K562 (cell line): Measurements from ENCODE around the gene CABP7. TPM values are rescaled to one million over a fixed set of nuclear protein-coding genes. Genes with fewer than 3 reads are reported as not detected.
A peak's percentile ranks its signal among the peaks of the same experiment; 100 is the strongest.

Experiments
- ATAC-seq: fragments of 200-7000 bp; cut with Tn5 transposase; 3 replicates; pipeline ENCODE4 v1.9.1; 2020; ENCODE audit warnings: moderate library complexity
- BruUV-seq: library from RNA; stranded (reverse); fragments of 400-500 nt; replicated peaks from 2 replicates; lab custom pipeline; 2021; lab: Mats Ljungman, UMichigan
- CTCF ChIA-PET: fragments of 300-600 bp; formaldehyde crosslinking; extraction: SDS; loops from one replicate; lab custom pipeline; 2021; ENCODE audit warnings: low intra/inter-chr PET ratio; lab: Yijun Ruan, JAX
- POLR2A ChIA-PET: fragments of 300-600, 350-650 bp; sonication (Branson Sonifier 250); formaldehyde crosslinking; extraction: SDS; loops from one replicate; lab custom pipeline; 2021; ENCODE audit warnings: antibody characterized with exemption, inconsistent platforms; lab: Yijun Ruan, JAX
- DNase-seq, 4 experiments: peaks; one replicate each; pipeline versions ENCODE4 v3.0.0 to v3.0.0-alpha.2; 2011 to 2018; ENCODE audit warnings: low spot score in 3 of 4, mixed read lengths in 3 of 4; ENCODE audit errors: extremely low read depth in 1 of 4
- FAIRE-seq: peaks from 2 replicates; lab custom pipeline; 2011; peaks lifted over from hg19 to GRCh38; lab: Jason Lieb, UNC
- H2AFZ ChIP-seq: 2 replicates; pipeline ENCODE4 v1.6.0; 2011; ENCODE audit warnings: low read depth, low read length, control low read depth, inconsistent platforms
- H3K27ac ChIP-seq: fragments of 200-600 bp; 3 replicates; pipeline ENCODE4 v1.8.0; 2011; ENCODE audit warnings: low read depth, mild to moderate bottlenecking, control low read depth, inconsistent platforms, low read length, moderate library complexity, mixed read lengths; ENCODE audit errors: extremely low read depth
- H3K27me3 ChIP-seq, 2 experiments: fragments of 300-600 bp in 1 of 2; 2 replicates in 1 of 2; 3 replicates in 1 of 2; pipeline versions ENCODE4 v1.6.0 to v1.8.0; 2011; ENCODE audit warnings: inconsistent platforms in 2 of 2, low read length in 2 of 2, mild to moderate bottlenecking in 1 of 2, mixed read lengths in 1 of 2, moderate library complexity in 1 of 2; ENCODE audit not compliant: control insufficient read depth in 2 of 2, insufficient read depth in 2 of 2
- H3K36me3 ChIP-seq: fragments of 300-600 bp; 3 replicates; pipeline ENCODE4 v1.8.0; 2011; ENCODE audit warnings: mild to moderate bottlenecking, low read length, inconsistent platforms; ENCODE audit not compliant: control insufficient read depth, insufficient read depth
- H3K4me1 ChIP-seq, 2 experiments: fragments of 200-600 bp in 1 of 2; replicated peaks in 1 of 2; 2 replicates in 1 of 2; 3 replicates in 1 of 2; pipeline versions ENCODE4 v1.5.1 to v1.8.0; 2011; ENCODE audit warnings: inconsistent platforms in 2 of 2, low read length in 2 of 2, mild to moderate bottlenecking in 1 of 2, mixed read lengths in 1 of 2, moderate library complexity in 1 of 2; ENCODE audit not compliant: control insufficient read depth in 2 of 2, insufficient read depth in 2 of 2
- H3K4me2 ChIP-seq: 2 replicates; pipeline ENCODE4 v1.6.1; 2011; ENCODE audit warnings: low read length, control low read depth, inconsistent platforms, mixed read lengths; ENCODE audit not compliant: insufficient read depth
- H3K4me3 ChIP-seq: fragments of 200-600 bp; sonication (generic), shearing (Covaris generic); 2 replicates; pipeline ENCODE4 v1.5.1; 2016; ENCODE audit warnings: control low read depth, inconsistent platforms
- H3K79me2 ChIP-seq: fragments of 200-600 bp; 3 replicates; pipeline ENCODE4 v1.8.0; 2011; ENCODE audit warnings: low read length, inconsistent platforms; ENCODE audit not compliant: control insufficient read depth, insufficient read depth
- H3K9ac ChIP-seq, 2 experiments: 2 replicates each; pipeline versions ENCODE4 v1.6.0 to v1.6.1; 2011; ENCODE audit warnings: low read depth in 2 of 2, low read length in 2 of 2, control low read depth in 1 of 2, inconsistent platforms in 1 of 2, mild to moderate bottlenecking in 1 of 2, mixed read lengths in 1 of 2; ENCODE audit not compliant: insufficient read depth in 1 of 2
- H3K9me1 ChIP-seq: one replicate; pipeline ENCODE4 v1.6.0; 2011; ENCODE audit warnings: inconsistent platforms, mild to moderate bottlenecking, low read length, moderate library complexity; ENCODE audit not compliant: control insufficient read depth, insufficient read depth
- H3K9me3 ChIP-seq: replicated peaks from 2 replicates; pipeline ENCODE4 v1.5.1; 2011; ENCODE audit warnings: low read depth, low read length, inconsistent platforms; ENCODE audit not compliant: control insufficient read depth, insufficient read depth
- H4K20me1 ChIP-seq: replicated peaks from 2 replicates; pipeline ENCODE4 v1.6.1; 2011; ENCODE audit warnings: low read length, inconsistent platforms, mixed read lengths; ENCODE audit not compliant: control insufficient read depth, insufficient read depth
- PKNOX1 ChIP-seq: fragments of 450-650 bp; IDR thresholded peaks from 2 replicates; pipeline ENCODE4 v1.6.1; 2016
- ZNF184 ChIP-seq: sonication (generic); formaldehyde crosslinking; IDR thresholded peaks from 2 replicates; pipeline ENCODE4 v1.5.0; 2020; ENCODE audit warnings: missing genetic modification reagents
- ZNF318 ChIP-seq, 2 experiments: fragments of 450-650 bp; IDR thresholded peaks; 2 replicates each; pipeline ENCODE4 v1.6.1; 2016; ENCODE audit warnings: mild to moderate bottlenecking in 2 of 2, borderline replicate concordance in 1 of 2, low read depth in 1 of 2, moderate library complexity in 1 of 2
- WGBS: fragments of 100-300 bp; shearing (Covaris generic); methylation state at CpG from one replicate; pipeline ENCODE4 v1.1.6; 2016; ENCODE audit warnings: low coverage, mixed read lengths; ENCODE audit not compliant: insufficient coverage; ENCODE audit errors: missing lambda C conversion rate; 5-methylcytosine and 5-hydroxymethylcytosine counted together
- in situ Hi-C: fragments of 300-500 bp; cut with MboI; formaldehyde crosslinking; loops from 4 replicates; pipeline ENCODE4 v1.15.0; 2018; ENCODE audit warnings: inconsistent platforms, mixed read lengths
- intact Hi-C: fragments of 100-400 bp; cut with micrococcal nuclease; formaldehyde crosslinking; loops from 2 replicates; pipeline ENCODE4 v1.14.2; 2022
- polyA plus RNA-seq, 8 experiments: library from polyadenylated mRNA; depleted of rRNA in 4 of 8; stranded (reverse) in 5 of 8; unstranded in 3 of 8; fragments of >200 nt; fragmentation: Nextera tagmentation in 2 of 8; fragmentation: Illumina TruSeq in 1 of 8; extraction: Ambion mirVana in 2 of 8; extraction: Trizol in 1 of 8; gene quantifications; 2 replicates each; pipeline versions ENCODE4 v1.2.1 to v1.2.3, GENCODE V29; 2011 to 2014; ENCODE audit warnings: inconsistent platforms in 1 of 8, missing spikeins in 1 of 8
- total RNA-seq, 7 experiments: library from RNA; depleted of rRNA in 6 of 7; stranded (reverse); fragments of >200 nt in 6 of 7; fragmentation: Illumina TruSeq in 2 of 7; extraction: Trizol in 2 of 7; gene quantifications; 2 replicates each; pipeline versions ENCODE4 v1.2.1 to v1.2.3, GENCODE V29; 2011 to 2021; ENCODE audit warnings: low replicate concordance in 1 of 7

CABP7 gene
- total and polyA plus RNA-seq, 9 of the 15 experiments (the other 6 are each of a cell fraction or from before 2014, with no cell fraction given): not detected

GRCh38 chr22:29762263-29762662, 42.5 kb downstream of the CABP7 start:
- intact Hi-C loops: no loop called here
- ChIA-PET CTCF (no interaction called here), POLR2A (interaction anchor here (1.0 kb wide), 1 partner anchor 11 kb away, joined by 3 read pairs; no protein-coding TSS in a partner anchor)
- Histone ChIP-seq H3K9me3 (no peaks in the 10 kb centered on the region), H2AFZ (no peak overlapping the region), H3K9me1 (no peaks in the 10 kb centered on the region), H3K9ac (no peak overlapping the region), H3K4me3 (no peak overlapping the region), H3K27me3 (no peaks in the 10 kb centered on the region), H3K36me3 (no peaks in the 10 kb centered on the region), H3K4me1 (peaks cover 0 to 6% of the 10 kb centered on the region in 2 experiments; a peak in 2 of 5 replicates), H4K20me1 (no peaks in the 10 kb centered on the region), H3K27ac (no peak overlapping the region), H3K79me2 (peaks cover 12% of the 10 kb centered on the region), H3K4me2 (no peak overlapping the region)
- DNase-seq (no peak), FAIRE-seq (no peak), ATAC-seq (no peak)
- in situ Hi-C loops: no loop called here
- peak; percentile 42; the same call in 1 of the 2 replicates for TF ChIP-seq PKNOX1
- TF ChIP-seq ZNF318 (IDR thresholded peaks at IDR 0.05; ENCODE audit: borderline replicate concordance in 1 of 2, low read depth in 1 of 2): no peak
- no peak for TF ChIP-seq ZNF184 (CRISPR knock-in tag)
- no TSS peak for BruUV-seq
- WGBS: 57% methylated on average over 15 of the region's 15 CpGs
